HL-60 (cell line): ENCODE measurements around the gene SNORC.

Experiments used
- DNase-seq, 2 experiments: peaks; one replicate each; pipeline ENCODE4 v3.0.0-alpha.2; 2010 to 2020; ENCODE audit warnings: low read depth in 1 of 2, low spot score in 1 of 2
- H3K27ac ChIP-seq: fragments of 250-450 bp; sonication (Bioruptor Pico); replicated peaks from 2 replicates; pipeline ENCODE4 v1.5.1; 2020; ENCODE audit warnings: mild to moderate bottlenecking, moderate library complexity
- H3K27me3 ChIP-seq: fragments of 250-450 bp; sonication (Bioruptor Pico); 2 replicates; pipeline ENCODE4 v1.5.1; 2021; ENCODE audit warnings: mild to moderate bottlenecking, moderate library complexity; ENCODE audit not compliant: insufficient read depth, poor library complexity, severe bottlenecking
- H3K4me3 ChIP-seq: replicated peaks from 2 replicates; pipeline ENCODE4 v1.5.1; 2011; ENCODE audit warnings: mild to moderate bottlenecking, control low read depth, low read length; ENCODE audit not compliant: insufficient read depth
- GABPA ChIP-seq: IDR thresholded peaks from 2 replicates; pipeline ENCODE4 v1.6.1; 2012; ENCODE audit warnings: low read depth
- POLR2AphosphoS5 ChIP-seq: IDR thresholded peaks from 2 replicates; pipeline ENCODE4 v1.6.1; 2012; ENCODE audit warnings: low read depth
- SPI1 ChIP-seq: IDR thresholded peaks from 2 replicates; pipeline ENCODE4 v1.6.1; 2012; ENCODE audit warnings: low read depth, mild to moderate bottlenecking, borderline replicate concordance
- TF ChIP-seq, protein P1 (sequence below): IDR thresholded peaks from 2 replicates; pipeline ENCODE4 v1.6.1; 2012; ENCODE audit warnings: low read depth; ENCODE audit not compliant: insufficient replicate concordance
- TF ChIP-seq, protein P2 (sequence below): IDR thresholded peaks from one replicate; pipeline ENCODE4 v1.5.1; 2011; ENCODE audit warnings: low read length, control low read depth, inconsistent platforms; ENCODE audit not compliant: insufficient read depth

Gene SNORC

DNA sequence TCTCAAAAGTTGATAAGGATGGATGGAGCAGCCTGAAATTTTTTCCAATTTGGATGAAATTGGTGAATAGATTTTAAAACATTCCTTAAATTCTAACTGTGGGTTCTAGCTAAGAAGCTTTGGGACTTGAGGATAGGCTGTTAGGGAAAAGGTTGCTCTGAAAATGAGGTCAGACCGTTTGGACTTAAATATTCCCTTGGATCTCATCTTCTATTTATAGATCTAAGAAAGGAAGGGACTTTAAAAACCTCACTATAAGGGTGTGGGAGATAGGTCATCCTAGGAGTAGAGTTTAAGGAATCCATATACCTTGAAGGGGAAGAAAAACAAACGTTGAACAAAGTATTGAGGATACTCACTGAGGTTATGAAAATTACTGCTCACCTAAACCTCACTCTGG, 17.4 kb upstream of the SNORC start:
- H3K4me3 ChIP-seq: no peak overlapping the region
- TF ChIP-seq GABPA (no peak), SPI1 (no peak), POLR2AphosphoS5 (no peak)
- TF ChIP-seq, protein P1, sequence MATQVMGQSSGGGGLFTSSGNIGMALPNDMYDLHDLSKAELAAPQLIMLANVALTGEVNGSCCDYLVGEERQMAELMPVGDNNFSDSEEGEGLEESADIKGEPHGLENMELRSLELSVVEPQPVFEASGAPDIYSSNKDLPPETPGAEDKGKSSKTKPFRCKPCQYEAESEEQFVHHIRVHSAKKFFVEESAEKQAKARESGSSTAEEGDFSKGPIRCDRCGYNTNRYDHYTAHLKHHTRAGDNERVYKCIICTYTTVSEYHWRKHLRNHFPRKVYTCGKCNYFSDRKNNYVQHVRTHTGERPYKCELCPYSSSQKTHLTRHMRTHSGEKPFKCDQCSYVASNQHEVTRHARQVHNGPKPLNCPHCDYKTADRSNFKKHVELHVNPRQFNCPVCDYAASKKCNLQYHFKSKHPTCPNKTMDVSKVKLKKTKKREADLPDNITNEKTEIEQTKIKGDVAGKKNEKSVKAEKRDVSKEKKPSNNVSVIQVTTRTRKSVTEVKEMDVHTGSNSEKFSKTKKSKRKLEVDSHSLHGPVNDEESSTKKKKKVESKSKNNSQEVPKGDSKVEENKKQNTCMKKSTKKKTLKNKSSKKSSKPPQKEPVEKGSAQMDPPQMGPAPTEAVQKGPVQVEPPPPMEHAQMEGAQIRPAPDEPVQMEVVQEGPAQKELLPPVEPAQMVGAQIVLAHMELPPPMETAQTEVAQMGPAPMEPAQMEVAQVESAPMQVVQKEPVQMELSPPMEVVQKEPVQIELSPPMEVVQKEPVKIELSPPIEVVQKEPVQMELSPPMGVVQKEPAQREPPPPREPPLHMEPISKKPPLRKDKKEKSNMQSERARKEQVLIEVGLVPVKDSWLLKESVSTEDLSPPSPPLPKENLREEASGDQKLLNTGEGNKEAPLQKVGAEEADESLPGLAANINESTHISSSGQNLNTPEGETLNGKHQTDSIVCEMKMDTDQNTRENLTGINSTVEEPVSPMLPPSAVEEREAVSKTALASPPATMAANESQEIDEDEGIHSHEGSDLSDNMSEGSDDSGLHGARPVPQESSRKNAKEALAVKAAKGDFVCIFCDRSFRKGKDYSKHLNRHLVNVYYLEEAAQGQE: no peak
- TF ChIP-seq, protein P2, sequence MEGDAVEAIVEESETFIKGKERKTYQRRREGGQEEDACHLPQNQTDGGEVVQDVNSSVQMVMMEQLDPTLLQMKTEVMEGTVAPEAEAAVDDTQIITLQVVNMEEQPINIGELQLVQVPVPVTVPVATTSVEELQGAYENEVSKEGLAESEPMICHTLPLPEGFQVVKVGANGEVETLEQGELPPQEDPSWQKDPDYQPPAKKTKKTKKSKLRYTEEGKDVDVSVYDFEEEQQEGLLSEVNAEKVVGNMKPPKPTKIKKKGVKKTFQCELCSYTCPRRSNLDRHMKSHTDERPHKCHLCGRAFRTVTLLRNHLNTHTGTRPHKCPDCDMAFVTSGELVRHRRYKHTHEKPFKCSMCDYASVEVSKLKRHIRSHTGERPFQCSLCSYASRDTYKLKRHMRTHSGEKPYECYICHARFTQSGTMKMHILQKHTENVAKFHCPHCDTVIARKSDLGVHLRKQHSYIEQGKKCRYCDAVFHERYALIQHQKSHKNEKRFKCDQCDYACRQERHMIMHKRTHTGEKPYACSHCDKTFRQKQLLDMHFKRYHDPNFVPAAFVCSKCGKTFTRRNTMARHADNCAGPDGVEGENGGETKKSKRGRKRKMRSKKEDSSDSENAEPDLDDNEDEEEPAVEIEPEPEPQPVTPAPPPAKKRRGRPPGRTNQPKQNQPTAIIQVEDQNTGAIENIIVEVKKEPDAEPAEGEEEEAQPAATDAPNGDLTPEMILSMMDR: no peak
- H3K27ac ChIP-seq: no peak overlapping the region
- DNase-seq: no peak
- no peaks in the 10 kb centered on the region for H3K27me3 ChIP-seq

DNA sequence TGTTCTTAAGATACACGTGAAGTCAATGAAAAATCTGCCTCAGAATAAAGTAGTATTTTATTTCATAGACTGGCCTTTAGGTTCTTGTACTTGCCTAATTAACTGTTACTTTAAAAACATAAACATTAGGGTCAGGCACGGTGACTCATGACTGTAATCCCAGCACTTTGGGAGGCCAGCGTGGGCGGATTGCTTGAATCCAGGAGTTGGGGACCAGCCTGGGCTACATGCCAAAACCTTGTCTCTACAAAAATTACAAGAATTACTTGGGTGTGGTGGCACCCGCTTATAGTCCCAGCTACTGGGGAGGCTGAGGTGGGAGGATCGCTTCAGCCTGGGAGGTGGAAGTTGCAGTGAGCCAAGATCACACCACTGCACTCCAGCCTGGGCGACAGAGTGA, 16.0 kb upstream of the SNORC start:
- no peak for DNase-seq
- Histone ChIP-seq H3K4me3 (no peak overlapping the region), H3K27me3 (no peaks in the 10 kb centered on the region), H3K27ac (no peak overlapping the region)
- no peak for TF ChIP-seq SPI1
- TF ChIP-seq POLR2AphosphoS5: no peak
- TF ChIP-seq GABPA: no peak

DNA sequence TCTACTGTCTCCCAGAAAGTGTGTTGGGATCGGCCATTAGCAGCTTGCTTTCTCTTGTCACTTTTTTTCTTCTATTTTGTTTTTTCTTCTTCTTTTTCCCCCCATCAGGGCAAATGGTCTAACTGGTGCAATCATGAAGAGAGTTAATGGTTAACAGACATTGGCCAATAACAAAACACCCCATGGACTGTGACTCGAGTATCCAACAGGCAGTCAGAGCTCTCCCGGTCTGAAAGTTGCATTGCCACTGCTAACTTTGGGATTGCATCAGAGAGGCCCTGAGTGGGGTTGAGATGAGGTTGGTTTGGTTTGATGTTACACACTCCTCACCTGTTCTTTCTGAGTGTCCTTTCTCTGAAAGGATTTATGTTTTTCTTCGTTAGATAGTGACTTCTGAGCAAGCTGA, 12.9 kb upstream of the SNORC start:
- H3K27ac ChIP-seq: no peak overlapping the region
- DNase-seq: no peak
- no peak overlapping the region for H3K4me3 ChIP-seq
- TF ChIP-seq POLR2AphosphoS5 (no peak), GABPA (no peak), SPI1 (no peak)
- TF ChIP-seq, protein P2: no peak
- TF ChIP-seq, protein P1: no peak
- H3K27me3 ChIP-seq: no peaks in the 10 kb centered on the region

DNA sequence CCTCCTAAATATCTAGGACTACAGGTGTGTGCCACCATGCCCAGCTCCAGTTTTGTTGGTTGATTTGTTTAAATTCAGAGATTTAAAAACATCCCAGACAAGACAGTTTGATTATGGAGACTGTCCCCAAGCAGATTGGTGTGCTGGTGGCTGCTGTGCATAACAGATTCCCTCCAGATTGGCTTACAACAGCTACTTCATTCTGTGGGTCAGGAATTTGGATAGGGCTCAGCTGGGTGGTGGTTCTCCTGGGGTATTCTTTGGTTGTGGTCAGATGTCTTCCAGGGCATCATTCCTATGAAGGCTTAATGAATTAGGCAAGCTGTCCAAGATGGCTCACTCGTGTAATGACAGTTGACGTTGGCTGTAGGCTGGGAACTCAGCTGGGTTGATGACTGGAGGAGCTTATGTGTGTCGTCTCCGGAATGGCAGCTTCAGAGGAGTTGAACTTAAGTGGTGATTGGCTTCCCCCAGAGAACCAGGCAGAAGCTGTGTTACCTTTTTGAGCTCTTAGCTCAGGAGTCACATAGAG, 10.6 kb upstream of the SNORC start:
- DNase-seq: no peak
- Histone ChIP-seq H3K27ac (no peak overlapping the region), H3K27me3 (no peaks in the 10 kb centered on the region), H3K4me3 (no peak overlapping the region)
- TF ChIP-seq POLR2AphosphoS5 (no peak), GABPA (no peak), SPI1 (no peak)
- TF ChIP-seq, protein P1: no peak
- TF ChIP-seq, protein P2: no peak
